Measurements from ENCODE around the gene ALG12. TPM values are rescaled to one million over a fixed set of nuclear protein-coding genes. Genes with fewer than 3 reads are reported as not detected.

ALG12 gene
- total RNA-seq, 1 experiment from 2014 or later = 29.2 TPM

- TF ChIP-seq PRDM15 (CRISPR knock-in tag; IDR thresholded peaks at IDR 0.05) = no peak
- no peak for TF ChIP-seq AR (CRISPR knock-in tag; IDR thresholded peaks at IDR 0.05)
- no peak for TF ChIP-seq ZSCAN18 (CRISPR knock-in tag; IDR thresholded peaks at IDR 0.05)
- TF ChIP-seq IRF2 (CRISPR knock-in tag; IDR thresholded peaks at IDR 0.05; ENCODE audit: borderline replicate concordance, low read depth) = no peak
- no peak for TF ChIP-seq ERG (CRISPR knock-in tag; IDR thresholded peaks at IDR 0.05)
- TF ChIP-seq TEAD1 (CRISPR knock-in tag; IDR thresholded peaks at IDR 0.05) = no peak
- TF ChIP-seq PREB (CRISPR knock-in tag; IDR thresholded peaks at IDR 0.05; ENCODE audit: borderline replicate concordance) = no peak
- TF ChIP-seq CBFB (CRISPR knock-in tag; IDR thresholded peaks at IDR 0.05; ENCODE audit: low read depth) = no peak
- TF ChIP-seq ZBTB43 (CRISPR knock-in tag; IDR thresholded peaks at IDR 0.05) = no peak
- TF ChIP-seq SOX15 (CRISPR knock-in tag; IDR thresholded peaks at IDR 0.05) = no peak
- TF ChIP-seq PRRX2 (CRISPR knock-in tag; IDR thresholded peaks at IDR 0.05) = no peak
- no peak for TF ChIP-seq GTF2I (CRISPR knock-in tag; conservative IDR thresholded peaks at IDR 0.05)
- TF ChIP-seq ZNF263 (CRISPR knock-in tag; IDR thresholded peaks at IDR 0.05; ENCODE audit: low read depth) = no peak
- TF ChIP-seq GABPB1 (CRISPR knock-in tag; IDR thresholded peaks at IDR 0.05) = no peak
Observed at GRCh38 chr22:49873228-49873940, 44.9 kb downstream of the ALG12 start (continued).

- Mint-ChIP-seq H3K36me3 (peaks cover 46% of the 10 kb centered on the region), H3K4me1 (peaks cover 3% of the 10 kb centered on the region), H3K27ac (no peak overlapping the region), H3K27me3 (ENCODE audit: low read depth) (no peaks in the 10 kb centered on the region), H3K4me3 (no peak overlapping the region), H3K9me3 (peaks cover 21% of the 10 kb centered on the region)
- DNase-seq (ENCODE audit: low spot score) = no peak
- ATAC-seq = no peak
- CTCF ChIA-PET = no interaction called here
- POLR2A ChIA-PET = no interaction called here
- TF ChIP-seq ZNF512 (CRISPR knock-in tag; IDR thresholded peaks at IDR 0.05; ENCODE audit: borderline replicate concordance) (no peak), ZNF138 (CRISPR knock-in tag; conservative IDR thresholded peaks at IDR 0.05) (no peak), EMX1 (CRISPR knock-in tag; IDR thresholded peaks at IDR 0.05) (no peak), ARID4B (CRISPR knock-in tag; IDR thresholded peaks at IDR 0.05; ENCODE audit: borderline replicate concordance) (no peak)
Observed at GRCh38 chr22:49872347-49872746, 45.9 kb downstream of the ALG12 start.

All from WTC11 (cell line).